HG03469 (cell line): ENCODE measurements around the gene FAM111A.
"Not testable (repeated sequence)": the region's sequence is repeated elsewhere in the genome, so short reads cannot be mapped to it uniquely, and the experiment has no call there.

ENCODE experiments used
- ATAC-seq: cut with Tn5 transposase; IDR thresholded peaks from one replicate; pipeline ENCODE4 v1.9.1; 2021; ENCODE audit warnings: mild to moderate bottlenecking, moderate library complexity, moderate number of reproducible peaks; ENCODE audit not compliant: unreplicated experiment

Gene FAM111A, protein sequence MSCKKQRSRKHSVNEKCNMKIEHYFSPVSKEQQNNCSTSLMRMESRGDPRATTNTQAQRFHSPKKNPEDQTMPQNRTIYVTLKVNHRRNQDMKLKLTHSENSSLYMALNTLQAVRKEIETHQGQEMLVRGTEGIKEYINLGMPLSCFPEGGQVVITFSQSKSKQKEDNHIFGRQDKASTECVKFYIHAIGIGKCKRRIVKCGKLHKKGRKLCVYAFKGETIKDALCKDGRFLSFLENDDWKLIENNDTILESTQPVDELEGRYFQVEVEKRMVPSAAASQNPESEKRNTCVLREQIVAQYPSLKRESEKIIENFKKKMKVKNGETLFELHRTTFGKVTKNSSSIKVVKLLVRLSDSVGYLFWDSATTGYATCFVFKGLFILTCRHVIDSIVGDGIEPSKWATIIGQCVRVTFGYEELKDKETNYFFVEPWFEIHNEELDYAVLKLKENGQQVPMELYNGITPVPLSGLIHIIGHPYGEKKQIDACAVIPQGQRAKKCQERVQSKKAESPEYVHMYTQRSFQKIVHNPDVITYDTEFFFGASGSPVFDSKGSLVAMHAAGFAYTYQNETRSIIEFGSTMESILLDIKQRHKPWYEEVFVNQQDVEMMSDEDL

GRCh38 chr11:59142530-59143507 is at the start of gene FAM111A:
Gene FAM111A, plus strand, starts transcription at chr11:59142856. Its CDS starts 6,017 bp downstream, at chr11:59148873.
- ATAC-seq: peak; percentile 49

DNA sequence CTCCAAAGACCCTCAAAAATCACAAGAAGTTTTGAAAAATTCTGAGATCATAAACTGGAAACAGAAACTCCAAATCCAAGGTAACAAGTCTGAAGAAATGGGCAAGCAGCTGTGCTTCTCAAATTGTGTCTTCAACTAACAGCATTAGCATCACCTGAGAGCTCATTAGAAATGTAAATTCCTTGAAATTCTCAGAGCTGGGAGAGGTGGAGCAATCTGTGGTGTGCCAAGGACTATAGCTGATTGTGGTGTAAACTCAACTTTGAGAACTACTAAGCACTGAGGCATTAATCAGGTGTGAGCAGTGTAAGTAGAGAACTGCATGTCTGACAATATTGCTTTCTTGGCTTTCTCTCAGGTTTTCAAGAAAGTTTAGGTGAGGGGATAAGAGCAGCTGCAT is 49.1 kb upstream of the FAM111A start:
- ATAC-seq: not testable (repeated sequence)

- peak; percentile 91 for ATAC-seq
These were observed 47.4 kb upstream of the FAM111A start for GRCh38 chr11:59095225-59095624.

DNA sequence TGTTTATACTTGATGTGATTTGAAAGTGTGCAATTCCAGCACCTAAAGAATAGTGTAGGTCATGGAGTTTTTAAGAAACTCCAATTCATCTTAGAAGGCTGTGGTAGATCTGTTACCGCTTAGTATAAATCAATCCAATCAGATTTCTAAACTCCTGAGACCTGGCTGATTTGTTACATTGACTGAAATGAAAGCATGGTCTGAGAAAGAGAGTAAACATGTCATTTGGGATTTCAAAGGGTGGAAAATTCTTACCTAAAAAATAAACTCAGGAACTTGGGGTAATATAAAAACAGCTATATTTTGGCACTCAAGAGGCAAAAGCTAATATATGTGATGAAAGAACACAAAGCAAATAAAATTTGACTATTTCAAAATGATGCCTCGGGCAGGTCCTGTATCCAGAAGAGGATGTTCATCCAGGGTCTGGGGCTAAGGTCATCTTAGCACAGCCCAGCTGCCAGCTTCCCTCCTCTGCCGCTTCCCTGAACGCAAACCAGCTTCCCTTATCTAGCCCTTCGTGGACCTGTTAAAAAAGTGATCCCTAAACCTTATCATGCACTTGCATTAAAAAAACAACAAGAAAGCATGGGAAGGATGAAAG is 46.6 kb upstream of the FAM111A start:
- ATAC-seq: not testable (repeated sequence)

DNA sequence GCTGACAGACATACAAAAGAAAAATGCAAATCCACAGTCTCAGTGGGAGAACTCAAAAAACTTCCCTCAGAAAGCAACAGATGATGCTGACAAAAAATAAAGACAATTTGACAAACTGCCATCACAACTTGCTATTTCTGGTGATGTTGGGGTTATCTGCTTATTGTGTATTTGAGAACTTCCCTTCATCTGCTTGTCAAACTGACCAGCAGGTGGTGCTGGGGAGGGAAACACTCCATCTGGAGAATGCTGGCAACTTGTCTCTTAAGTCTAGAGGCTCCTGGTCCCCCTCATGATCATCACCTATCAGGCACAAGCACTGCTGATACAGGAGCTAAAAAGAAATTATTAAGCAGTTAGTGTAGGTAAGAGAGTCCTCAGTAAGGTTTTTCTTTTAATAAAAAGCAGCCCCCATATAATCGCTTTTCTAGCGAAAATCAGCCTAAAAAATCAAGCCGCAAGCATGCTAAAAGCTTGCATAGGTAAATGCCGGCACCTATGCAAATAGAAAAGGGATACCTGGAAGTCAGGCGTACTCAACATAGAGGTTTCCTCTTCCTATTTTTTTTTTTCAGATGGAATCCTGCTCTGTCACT is 45.4 kb upstream of the FAM111A start:
- no peak for ATAC-seq

DNA sequence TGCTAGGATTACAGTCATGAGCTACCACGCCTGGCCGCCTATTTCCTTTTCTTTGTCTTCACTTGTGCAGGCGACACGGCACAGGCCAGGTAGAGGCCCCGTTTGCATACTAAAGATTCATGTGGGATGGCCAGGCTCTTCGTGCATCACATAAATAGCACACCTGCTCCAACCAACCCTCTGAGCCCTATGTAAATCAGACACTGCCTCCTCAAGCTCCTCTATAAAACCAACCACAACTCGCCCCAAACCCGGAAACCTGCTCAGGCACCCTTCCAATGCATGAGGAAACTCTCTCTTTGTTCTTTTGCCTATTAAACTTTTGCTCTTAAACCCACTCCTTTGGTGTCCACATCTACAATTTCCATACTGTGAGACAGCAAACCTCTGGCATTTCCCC is 44.7 kb upstream of the FAM111A start:
- not testable (repeated sequence) for ATAC-seq

DNA sequence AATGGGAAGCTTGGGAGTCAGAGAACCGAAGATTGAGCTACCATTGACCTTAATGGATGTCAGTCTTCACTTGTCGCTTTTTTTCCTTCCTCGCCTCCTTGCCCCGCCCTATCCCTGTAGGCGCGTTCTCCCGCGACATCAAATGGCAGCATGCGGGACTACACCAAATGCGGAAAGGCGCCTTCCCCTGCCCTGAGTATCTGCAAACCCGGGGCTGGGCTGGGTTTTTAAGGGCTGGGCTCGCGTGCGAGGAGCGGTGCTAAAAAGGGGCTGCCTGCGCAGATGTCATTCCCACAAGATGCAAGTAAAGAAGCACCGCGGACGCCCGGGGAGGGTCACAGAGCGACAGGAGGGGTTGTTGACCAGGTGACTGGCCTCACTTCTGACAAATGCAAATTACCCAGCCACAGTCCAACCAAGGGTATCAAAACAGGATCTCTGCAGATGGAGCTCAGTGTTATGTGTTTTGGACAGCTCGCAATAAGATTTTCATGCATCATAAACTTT is 40.3 kb upstream of the FAM111A start:
- peak; percentile 49 for ATAC-seq

GRCh38 chr11:59106363-59107336 is 36.0 kb upstream of the FAM111A start, which contains the start of gene FAM111B:
Gene FAM111B, plus strand, starts transcription at chr11:59107237. Its CDS starts 2,389 bp downstream, at chr11:59109626.
- ATAC-seq: peak; percentile 55

DNA sequence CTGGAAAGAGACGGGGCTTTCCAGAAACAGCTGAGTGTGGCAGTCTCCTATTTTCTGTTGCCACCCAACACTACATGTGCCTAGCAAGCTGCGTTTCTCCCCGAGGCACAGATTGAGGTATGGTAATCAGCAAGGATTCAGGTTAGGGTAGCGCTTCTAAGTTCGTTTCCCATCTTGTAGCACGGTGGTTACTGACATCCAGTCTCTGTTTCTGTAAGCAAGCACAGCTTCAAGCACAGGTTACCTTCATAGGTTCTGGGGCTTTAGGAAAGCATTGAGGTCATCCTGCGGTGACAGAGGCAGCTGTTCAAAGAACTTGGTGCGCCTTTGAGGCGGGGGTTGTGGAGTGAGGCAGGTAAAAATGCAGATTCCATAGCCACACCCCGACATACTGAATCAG is 34.9 kb upstream of the FAM111A start:
- not testable (repeated sequence) for ATAC-seq

- ATAC-seq: no peak
These were observed 30.2 kb upstream of the FAM111A start for GRCh38 chr11:59112494-59112893.

DNA sequence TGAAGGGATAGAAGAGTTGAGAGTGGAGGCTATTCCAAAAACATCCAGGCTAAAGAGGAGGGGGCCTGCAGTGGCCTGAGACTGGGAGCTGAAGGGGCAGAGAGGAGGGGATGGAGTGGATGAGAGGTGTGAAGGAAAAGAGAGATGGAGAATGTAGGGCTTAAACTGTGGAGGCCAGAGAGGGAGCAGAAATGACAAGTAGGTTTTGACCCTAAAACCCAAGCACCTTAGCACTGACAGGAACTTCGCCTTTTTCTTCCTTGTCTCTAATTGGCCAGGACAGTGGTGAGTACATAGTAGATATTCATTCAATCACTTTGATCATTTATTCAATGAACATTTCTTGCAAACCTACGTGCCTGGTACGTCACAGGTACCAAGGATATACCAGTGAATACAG is 28.3 kb upstream of the FAM111A start:
- no peak for ATAC-seq

DNA sequence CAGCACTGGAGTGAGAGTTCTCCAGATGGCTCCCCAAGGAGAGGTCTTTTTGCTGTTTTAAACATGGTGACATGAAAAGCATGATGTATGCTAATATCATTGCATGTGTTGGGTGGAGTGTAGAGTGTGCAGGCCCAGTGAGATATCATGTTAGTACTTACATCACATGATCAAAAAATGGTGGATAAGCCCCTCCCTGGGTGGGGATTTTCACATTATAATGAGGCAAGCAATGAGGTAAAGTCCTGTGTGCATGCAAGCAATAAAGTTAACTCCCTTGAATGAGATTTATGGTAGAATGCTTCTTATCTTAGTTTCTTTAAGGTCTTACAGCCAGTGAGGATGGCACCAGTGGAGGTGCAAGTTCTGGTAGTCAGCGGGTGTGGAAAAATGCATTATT is 27.1 kb upstream of the FAM111A start:
- no peak for ATAC-seq

GRCh38 chr11:59117774-59118173 is 24.9 kb upstream of the FAM111A start:
- no peak for ATAC-seq

DNA sequence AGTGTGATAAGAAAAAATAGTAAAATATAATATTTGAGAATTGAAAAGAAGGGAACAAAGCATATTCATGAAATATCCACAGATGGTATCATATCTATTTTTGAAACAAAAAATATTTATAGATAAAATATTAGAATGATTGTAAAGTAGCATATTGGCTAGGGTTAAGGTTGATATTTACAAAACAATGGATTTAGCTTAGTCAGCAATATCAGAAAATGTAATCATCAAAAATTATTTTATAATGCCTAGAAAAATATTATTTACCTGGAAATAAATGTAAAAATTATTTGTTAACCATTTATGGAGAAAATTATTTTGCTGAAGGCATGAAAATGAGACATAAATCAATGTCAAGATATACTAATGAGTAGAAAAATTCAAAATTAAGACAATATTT is 22.8 kb upstream of the FAM111A start:
- ATAC-seq: no peak

- no peak for ATAC-seq
These were observed 6.8 kb upstream of the FAM111A start for GRCh38 chr11:59135648-59136461.

GRCh38 chr11:59136551-59136950 is 6.1 kb upstream of the FAM111A start:
- not testable (repeated sequence) for ATAC-seq

- ATAC-seq: no peak
These were observed 5.5 kb upstream of the FAM111A start for GRCh38 chr11:59137190-59137589.

DNA sequence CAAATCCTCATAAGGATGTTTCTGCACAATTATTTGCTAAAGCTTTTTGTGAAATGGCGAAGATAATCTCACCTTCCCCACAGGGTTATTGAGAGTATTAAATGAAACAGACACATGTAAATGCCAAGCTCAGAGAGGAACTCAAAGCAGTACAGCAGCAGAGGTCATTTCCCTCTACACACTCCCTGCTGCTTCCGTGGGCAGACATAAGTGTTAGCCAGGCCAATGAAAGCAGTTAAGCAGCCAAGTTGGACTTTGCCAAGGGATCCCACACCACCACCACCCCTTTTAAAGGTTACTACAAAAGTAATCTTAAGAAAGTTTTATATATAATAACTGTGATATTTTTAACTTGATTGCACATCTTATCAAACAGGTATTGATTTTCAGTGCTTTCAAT is 4.0 kb upstream of the FAM111A start:
- ATAC-seq: no peak
